ENCODE results near the gene SLX4.

SLX4 gene

GRCh38 chr16:3538222-3538621 lies 73.2 kb downstream of the SLX4 start:
- Histone ChIP-seq H3K9me3 (no peaks in the 10 kb centered on the region), H3K27me3 (no peaks in the 10 kb centered on the region), H3K4me1 (ENCODE audit: control insufficient read depth in 1 of 2, insufficient read depth in 1 of 2, low read depth in 1 of 2, low read length in 1 of 2) (no peaks in the 10 kb centered on the region), H3K36me3 (no peaks in the 10 kb centered on the region), H3K4me3 (ENCODE audit: low read depth in 1 of 2, low read length in 1 of 2) (no peak overlapping the region), H3K27ac (no peak overlapping the region)
- TF ChIP-seq, protein P1, sequence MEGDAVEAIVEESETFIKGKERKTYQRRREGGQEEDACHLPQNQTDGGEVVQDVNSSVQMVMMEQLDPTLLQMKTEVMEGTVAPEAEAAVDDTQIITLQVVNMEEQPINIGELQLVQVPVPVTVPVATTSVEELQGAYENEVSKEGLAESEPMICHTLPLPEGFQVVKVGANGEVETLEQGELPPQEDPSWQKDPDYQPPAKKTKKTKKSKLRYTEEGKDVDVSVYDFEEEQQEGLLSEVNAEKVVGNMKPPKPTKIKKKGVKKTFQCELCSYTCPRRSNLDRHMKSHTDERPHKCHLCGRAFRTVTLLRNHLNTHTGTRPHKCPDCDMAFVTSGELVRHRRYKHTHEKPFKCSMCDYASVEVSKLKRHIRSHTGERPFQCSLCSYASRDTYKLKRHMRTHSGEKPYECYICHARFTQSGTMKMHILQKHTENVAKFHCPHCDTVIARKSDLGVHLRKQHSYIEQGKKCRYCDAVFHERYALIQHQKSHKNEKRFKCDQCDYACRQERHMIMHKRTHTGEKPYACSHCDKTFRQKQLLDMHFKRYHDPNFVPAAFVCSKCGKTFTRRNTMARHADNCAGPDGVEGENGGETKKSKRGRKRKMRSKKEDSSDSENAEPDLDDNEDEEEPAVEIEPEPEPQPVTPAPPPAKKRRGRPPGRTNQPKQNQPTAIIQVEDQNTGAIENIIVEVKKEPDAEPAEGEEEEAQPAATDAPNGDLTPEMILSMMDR (IDR thresholded peaks at IDR 0.05), result no peak

- no peak overlapping the region for H3K4me3 ChIP-seq (ENCODE audit: low read depth in 1 of 2, low read length in 1 of 2)
- H3K27ac ChIP-seq, result no peak overlapping the region
- H3K27me3 ChIP-seq, result no peaks in the 10 kb centered on the region
- H3K4me1 ChIP-seq (ENCODE audit: control insufficient read depth in 1 of 2, insufficient read depth in 1 of 2, low read depth in 1 of 2, low read length in 1 of 2), result no peaks in the 10 kb centered on the region
- no peaks in the 10 kb centered on the region for H3K9me3 ChIP-seq
- no peaks in the 10 kb centered on the region for H3K36me3 ChIP-seq
- TF ChIP-seq, protein P1 (IDR thresholded peaks at IDR 0.05), result no peak
Measured at GRCh38 chr16:3536851-3537250, 74.6 kb downstream of the SLX4 start.

GRCh38 chr16:3536271-3536731 lies 75.1 kb downstream of the SLX4 start:
- Histone ChIP-seq H3K27me3 (no peaks in the 10 kb centered on the region), H3K4me3 (ENCODE audit: low read depth in 1 of 2, low read length in 1 of 2) (no peak overlapping the region), H3K27ac (no peak overlapping the region), H3K9me3 (no peaks in the 10 kb centered on the region), H3K36me3 (no peaks in the 10 kb centered on the region), H3K4me1 (ENCODE audit: control insufficient read depth in 1 of 2, insufficient read depth in 1 of 2, low read depth in 1 of 2, low read length in 1 of 2) (no peaks in the 10 kb centered on the region)
- TF ChIP-seq, protein P1 (IDR thresholded peaks at IDR 0.05), result no peak

DNA sequence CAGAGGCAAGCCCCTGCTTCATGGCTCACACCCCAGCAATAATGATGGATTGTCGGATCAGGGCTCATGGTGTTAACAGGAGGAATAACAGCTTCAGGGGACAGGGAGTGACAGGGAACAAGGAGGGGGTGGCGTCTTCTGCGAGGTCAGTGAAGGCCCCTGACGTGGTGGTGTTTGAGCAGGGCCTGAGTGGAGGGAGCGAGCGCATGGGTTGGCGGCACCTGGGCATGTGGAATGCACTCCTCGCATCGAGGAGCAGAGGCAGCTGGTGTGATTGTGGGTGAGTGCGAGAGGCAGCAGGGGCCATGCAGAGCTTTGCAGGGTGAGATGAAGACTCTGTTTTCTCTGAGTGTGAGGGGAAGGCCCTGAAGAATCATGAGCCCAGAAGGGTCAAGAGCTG lies 77.3 kb downstream of the SLX4 start:
- Histone ChIP-seq H3K9me3 (no peaks in the 10 kb centered on the region), H3K4me1 (ENCODE audit: control insufficient read depth in 1 of 2, insufficient read depth in 1 of 2, low read depth in 1 of 2, low read length in 1 of 2) (no peaks in the 10 kb centered on the region), H3K4me3 (ENCODE audit: low read depth in 1 of 2, low read length in 1 of 2) (no peak overlapping the region), H3K36me3 (no peaks in the 10 kb centered on the region), H3K27me3 (no peaks in the 10 kb centered on the region), H3K27ac (no peak overlapping the region)
- TF ChIP-seq, protein P1 (IDR thresholded peaks at IDR 0.05), result no peak

GRCh38 chr16:3532741-3533140 lies 78.7 kb downstream of the SLX4 start:
- Histone ChIP-seq H3K4me3 (ENCODE audit: low read depth in 1 of 2, low read length in 1 of 2) (no peak overlapping the region), H3K27ac (no peak overlapping the region), H3K9me3 (no peaks in the 10 kb centered on the region), H3K36me3 (no peaks in the 10 kb centered on the region), H3K4me1 (ENCODE audit: control insufficient read depth in 1 of 2, insufficient read depth in 1 of 2, low read depth in 1 of 2, low read length in 1 of 2) (no peaks in the 10 kb centered on the region), H3K27me3 (no peaks in the 10 kb centered on the region)
- TF ChIP-seq, protein P1 (IDR thresholded peaks at IDR 0.05), result no peak

Data from neutrophil (primary cell).